GM13977 (cell line): ENCODE data around the gene MC2R.

ENCODE experiments used
- DNase-seq: peaks from one replicate; pipeline ENCODE4 v3.0.0; 2012; ENCODE audit warnings: low spot score
- in situ Hi-C: fragments of 300-500 bp; cut with MboI; formaldehyde crosslinking; loops from one replicate; pipeline ENCODE4 v1.12.0; 2022; ENCODE audit warnings: low sequenced_read_pairs, low pct_unique_long_range_greater_than_20kb, mixed read lengths, inconsistent platforms; ENCODE audit not compliant: unreplicated experiment
- TF ChIP-seq, protein P1 (sequence below): IDR thresholded peaks from 2 replicates; pipeline ENCODE4 v1.5.1; 2012; ENCODE audit warnings: mild to moderate bottlenecking, control low read depth; ENCODE audit not compliant: insufficient read depth; ENCODE audit errors: extremely low read depth, missing control alignments

The MC2R gene

DNA sequence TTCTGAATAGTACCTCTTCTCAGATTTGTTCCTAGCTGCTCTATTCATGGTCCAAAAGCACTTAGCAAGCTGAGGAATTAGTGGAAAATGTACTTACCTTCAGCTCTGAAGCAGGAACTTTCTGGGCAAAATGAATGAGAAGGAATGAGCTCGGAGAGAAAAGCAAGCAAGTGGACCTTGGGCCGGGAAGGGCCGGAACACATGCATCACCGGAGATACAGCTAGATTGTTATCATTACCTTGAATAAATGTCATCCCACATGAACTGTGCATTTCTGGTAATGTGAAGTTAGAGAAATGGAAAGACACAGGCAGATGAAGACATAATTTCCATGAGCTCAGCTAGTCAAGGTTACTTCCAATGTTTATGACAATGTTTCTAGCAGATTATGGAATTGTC lies at the start of gene MC2R:
Gene MC2R, minus strand, starts transcription at position 146 of the 400 bp plus-strand sequence. CDS start 30,018 bp downstream, outside the sequence.
- TF ChIP-seq, protein P1, sequence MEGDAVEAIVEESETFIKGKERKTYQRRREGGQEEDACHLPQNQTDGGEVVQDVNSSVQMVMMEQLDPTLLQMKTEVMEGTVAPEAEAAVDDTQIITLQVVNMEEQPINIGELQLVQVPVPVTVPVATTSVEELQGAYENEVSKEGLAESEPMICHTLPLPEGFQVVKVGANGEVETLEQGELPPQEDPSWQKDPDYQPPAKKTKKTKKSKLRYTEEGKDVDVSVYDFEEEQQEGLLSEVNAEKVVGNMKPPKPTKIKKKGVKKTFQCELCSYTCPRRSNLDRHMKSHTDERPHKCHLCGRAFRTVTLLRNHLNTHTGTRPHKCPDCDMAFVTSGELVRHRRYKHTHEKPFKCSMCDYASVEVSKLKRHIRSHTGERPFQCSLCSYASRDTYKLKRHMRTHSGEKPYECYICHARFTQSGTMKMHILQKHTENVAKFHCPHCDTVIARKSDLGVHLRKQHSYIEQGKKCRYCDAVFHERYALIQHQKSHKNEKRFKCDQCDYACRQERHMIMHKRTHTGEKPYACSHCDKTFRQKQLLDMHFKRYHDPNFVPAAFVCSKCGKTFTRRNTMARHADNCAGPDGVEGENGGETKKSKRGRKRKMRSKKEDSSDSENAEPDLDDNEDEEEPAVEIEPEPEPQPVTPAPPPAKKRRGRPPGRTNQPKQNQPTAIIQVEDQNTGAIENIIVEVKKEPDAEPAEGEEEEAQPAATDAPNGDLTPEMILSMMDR: no peak
- DNase-seq: no peak
- in situ Hi-C loops: no loop called here

DNA sequence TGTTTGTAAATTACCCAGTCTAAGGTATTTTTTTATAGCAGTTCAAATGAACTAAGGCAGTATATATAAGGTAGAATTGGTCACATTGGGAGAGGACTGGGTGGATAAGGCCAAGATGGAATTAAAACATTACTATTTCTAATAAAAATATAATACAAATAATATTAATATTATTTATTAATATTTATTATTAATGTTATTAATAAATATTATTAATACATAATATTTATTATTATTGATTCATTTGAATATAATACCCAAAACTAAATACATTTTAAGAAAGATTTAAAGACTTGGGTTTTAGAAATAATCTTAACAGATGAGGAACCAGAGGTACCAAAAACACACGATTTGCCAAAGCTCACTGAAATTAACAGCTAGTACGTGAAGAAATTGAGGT lies 30.5 kb upstream of the MC2R start:
- no peak for DNase-seq
- TF ChIP-seq, protein P1: no peak
- in situ Hi-C loops: no loop called here

DNA sequence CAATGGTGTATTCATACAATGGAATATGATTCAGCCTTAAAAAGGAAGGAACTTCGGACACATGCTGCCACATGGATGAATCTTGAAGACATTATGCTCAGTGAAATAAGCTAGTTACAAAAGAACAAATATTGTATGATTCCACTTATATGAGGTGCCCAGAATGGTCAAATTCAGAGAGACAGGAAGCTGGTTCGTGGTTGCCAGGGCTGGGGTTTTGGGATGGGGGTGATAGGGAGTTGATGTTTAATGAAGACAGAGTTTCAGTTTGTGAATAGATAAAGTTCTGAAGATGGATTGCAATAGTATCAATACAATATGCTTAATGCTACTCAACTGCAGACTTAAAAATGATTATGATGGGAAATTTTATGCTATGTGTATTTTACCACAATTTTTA lies 28.0 kb upstream of the MC2R start:
- TF ChIP-seq, protein P1: no peak
- no peak for DNase-seq
- in situ Hi-C loops: no loop called here

- in situ Hi-C loops: no loop called here
- no peak for DNase-seq
- TF ChIP-seq, protein P1: no peak
These were observed 25.0 kb upstream of the MC2R start for GRCh38 chr18:13940326-13940725.

DNA sequence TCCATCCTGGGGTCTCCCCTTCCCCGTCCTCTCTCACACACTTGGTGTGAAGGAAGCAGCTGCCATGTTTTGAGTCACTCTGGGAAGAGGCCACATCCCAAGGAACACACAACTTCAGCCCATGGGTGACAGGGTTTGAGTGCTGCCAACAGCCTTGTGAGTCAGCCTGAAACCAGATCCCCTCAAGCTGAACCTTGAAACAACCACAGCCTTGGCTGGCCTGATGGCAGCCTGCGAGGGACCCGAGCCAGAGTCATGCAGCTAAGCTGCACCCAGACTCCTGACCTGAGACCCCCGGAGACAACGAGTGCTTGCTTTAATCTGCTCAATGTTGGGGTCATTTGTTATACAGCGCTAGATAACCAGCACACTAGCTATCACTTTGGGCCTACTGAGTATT lies 19.3 kb upstream of the MC2R start:
- TF ChIP-seq, protein P1: no peak
- in situ Hi-C loops: no loop called here
- no peak for DNase-seq

- DNase-seq: no peak
- TF ChIP-seq, protein P1: no peak
- in situ Hi-C loops: no loop called here
These were observed 18.7 kb upstream of the MC2R start for GRCh38 chr18:13934058-13934457.
